Lung microvascular endothelial cell (primary cell): ENCODE results near the gene ESRRA. TPM values are rescaled to one million over a fixed set of nuclear protein-coding genes. Genes with fewer than 3 reads are reported as not detected.

ENCODE experiments used
- DNase-seq, 2 donors: peaks; one replicate each; pipeline versions ENCODE4 v3.0.0 to v3.0.0-alpha.2; 2010; ENCODE audit warnings: low read depth in 2 of 2
- total RNA-seq: library from RNA; depleted of rRNA; stranded (reverse); fragments of >200 nt; gene quantifications from 2 replicates; pipeline ENCODE4 v1.2.1, GENCODE V29; 2014

ESRRA gene
- total RNA-seq, 1 donor from 2014 or later: 53.6 TPM

DNA sequence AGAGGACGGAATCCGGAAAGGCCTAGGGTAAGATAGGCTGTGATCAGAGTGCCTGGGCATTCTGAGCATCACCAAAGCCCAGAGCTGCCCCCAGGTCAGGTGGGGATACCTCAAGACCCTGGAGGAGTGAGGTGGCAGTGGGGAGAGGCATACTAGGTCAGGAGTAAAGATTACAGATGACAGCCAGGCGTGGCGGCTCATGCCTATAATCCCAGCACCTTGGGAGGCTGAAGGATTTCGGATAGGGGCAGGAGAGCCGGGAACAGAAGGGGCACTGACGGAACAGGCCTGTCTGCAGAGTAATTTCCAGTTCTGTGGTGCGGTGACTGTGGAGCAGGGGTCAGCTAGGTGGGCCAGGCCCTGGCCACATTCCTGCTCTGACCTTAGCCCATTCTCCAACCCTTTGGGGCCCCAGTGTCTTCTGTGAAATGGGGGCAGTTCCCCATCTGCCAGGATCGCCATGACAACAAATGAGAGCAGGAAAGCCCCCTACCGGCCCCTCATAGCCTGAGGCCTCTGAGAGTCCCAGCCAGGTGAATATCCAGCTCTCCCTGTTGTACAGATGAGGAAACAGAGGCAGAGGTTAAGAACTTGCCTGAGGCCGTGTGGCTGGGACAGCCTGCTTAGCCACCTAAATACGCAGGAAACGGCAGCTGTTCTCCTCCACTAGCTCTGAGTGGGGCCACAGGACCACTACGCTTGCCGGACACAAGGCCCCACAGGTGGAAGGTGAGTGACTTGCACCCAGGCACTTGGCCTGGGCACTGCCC is 30.1 kb upstream of the ESRRA start:
- no peak for DNase-seq

DNA sequence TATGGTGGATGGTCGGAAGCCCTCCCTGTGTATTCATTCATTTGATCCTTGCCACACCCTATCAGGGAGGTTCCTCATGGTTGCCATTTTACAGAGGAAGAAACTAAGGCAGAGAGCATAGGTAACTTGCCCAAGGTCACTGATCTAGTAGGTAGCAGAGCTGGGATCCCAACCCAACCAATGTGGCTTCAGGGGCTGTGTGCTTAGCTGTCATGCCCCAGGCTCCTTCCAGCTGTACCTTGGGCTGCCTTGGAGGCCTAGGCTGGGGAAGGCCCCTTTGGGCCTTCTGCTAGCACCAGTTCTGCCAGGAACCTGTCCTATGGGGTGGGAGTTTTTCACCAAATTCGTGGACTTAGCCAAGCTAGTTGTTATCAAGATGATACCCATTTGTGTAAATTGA is 29.5 kb upstream of the ESRRA start:
- DNase-seq: no peak

DNA sequence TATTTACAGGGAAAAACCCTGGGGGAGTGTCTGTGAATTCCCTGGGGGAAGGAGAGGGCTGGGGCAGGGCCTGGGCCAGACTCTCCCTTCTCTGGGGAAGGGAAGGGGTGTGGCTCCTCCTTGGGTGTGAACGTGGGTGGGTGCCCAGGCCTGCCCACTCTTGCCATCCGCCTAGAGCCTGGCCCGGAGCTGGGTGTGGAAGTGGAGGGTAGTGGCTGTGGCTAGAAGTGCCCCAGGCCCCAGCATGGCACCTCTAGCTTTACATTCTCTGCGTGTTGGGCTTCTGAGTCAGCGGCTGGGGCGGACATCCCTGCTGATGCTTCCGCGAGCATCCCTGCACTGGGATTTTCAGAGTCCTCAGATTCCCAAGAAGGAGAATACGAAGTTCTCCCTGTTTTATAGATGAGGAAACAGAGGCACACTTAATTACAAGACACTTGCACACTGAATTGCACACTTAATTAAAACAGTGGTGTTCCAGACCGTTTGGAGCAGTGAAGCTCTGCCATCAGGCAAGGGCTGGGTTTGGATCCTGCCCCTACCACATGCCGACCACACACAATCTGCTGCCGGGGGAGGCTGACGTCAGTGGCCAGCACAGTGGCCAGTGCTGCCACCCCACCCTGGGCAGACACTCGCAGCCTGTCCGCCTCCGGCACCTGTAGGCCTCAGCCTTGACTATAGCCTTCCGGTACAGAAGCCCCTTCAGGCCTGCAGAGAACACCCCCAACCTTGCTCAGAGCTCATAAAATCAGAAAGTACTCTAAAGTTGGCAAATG is 28.5 kb upstream of the ESRRA start:
- no peak for DNase-seq

DNA sequence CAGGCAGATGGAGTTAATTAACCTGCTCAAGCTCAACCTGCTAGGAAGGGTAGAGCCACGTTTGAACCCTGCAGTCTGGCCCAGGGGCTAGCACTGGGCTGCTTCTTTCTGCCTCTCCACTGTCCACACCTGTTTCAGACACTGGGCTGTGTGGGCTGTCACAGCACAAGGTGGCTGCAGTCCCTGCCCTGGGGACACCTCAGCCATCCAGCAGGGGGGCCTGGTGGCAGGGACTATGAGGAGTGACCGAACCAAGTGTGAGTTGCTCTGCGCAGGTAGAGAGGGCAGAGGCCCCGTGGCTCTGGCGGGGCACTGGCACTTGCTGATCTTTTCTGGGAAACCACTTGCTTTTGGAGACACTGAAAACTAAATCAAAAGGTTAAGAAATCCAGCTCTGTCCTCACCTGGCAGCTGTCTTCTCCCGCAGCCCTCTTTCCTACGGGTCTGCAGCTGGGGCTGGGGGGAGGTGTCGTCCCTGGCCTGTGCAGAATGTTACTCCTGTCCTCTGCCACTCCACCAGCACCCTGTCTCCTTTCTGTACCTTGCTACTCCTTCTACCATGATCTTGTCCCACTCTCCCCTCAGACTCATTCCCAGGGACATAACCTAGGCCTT is 26.6 kb upstream of the ESRRA start:
- no peak for DNase-seq

DNA sequence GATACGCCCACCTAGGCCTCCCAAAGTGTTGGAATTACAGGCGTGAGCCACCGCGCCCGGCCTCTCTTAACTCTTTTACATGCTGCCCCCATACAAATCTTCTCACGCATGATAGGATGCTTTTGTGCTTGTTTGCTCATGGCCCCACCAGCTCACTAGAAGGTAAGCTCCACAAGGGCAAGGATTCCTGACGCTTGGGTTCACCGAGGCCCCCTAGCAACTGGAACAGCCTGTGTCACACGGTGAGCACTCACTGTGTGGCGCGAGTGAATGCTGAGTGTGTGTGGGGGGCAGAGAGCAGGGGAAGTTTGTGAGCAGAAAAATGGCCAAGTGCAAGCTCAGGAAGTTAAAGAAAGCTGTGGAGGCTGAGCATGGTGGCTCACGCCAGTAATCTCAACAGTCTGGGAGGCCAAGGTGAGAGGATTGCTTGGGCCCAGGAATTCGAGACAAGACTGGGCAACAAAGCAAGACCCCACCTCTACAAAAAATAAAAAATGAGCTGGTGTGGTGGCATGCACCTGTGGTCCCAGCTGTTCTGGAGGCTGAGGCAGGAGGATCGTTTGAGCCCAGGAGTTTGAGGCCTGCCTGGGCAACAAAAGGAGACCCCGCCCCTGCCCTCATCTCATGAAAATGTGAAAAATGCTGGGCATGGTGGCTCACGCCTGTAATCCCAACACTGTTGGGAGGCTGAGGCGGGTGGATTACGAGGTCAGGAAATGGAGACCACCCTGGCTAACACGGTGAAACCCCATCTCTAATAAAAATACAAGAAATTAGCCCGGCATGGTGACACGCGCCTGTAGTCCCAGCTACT is 23.2 kb upstream of the ESRRA start:
- no peak for DNase-seq

DNA sequence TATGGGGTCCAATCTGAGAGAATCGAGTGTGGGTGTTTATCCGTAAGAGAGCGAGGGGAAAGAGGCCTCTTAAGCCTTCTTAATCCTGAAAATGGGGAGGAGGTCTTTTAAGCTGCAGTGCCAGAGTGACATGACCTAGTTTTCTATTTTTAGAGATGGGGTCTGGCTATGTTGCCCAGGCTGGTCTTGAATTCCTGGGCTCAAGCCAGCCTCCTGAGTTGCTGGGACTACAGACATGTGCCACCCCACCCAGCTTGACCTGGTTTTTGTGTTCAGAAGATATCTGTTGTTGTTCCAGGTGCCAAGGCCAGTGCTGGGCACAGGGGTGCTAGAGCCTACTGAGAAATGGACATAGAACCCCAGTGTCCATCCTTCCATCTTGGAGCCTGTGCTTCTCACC is 22.2 kb upstream of the ESRRA start:
- no peak for DNase-seq

DNA sequence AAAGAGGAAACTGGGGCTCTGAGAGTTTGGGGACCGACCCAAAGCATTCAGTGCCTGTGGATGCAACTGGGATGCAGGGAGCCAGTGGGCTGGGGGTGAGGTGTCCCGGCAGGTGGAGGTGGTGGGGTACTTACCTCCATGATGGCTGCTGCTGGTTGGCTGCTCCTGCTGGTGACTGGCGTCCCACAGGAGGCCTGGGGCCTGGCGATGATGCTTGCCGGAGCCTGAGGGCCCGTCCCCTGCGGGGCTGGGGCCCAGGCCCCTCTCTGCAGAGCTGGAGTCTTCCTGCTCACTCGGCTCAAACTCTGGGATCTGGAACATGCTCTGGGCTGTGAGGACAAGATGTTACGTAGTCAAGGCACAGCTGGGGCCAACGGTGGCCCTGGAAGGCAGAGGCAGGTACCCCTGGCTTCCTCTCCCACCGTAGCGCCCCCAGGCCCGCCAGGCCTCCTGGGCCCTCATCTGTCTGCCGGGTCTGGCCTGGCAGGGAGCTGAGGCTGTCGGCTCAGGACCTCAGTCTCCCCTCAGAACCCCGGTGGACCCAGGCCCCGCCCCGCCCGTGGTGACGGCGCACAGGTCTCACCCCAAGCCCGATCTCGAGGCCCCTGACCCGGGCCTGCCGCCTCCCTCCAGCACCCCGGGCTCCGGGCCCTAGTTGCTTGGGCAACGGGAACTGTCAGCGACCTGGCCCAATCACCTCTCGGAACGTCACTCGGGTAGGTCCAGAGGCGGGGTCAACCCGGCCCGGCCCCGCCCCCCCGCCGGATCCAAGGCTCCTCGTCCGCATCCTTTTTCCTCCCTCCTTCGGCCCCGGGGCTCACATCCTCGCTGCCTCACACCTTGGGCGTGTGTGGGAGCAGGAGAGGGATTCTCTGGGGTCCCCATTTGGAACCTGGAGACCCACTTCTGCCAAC is 21.0 kb upstream of the ESRRA start, which contains the start of gene BAD:
TSS of gene BAD (minus strand) at position 618 of the 914 bp plus-strand sequence. CDS start at position 321, 297 bp downstream.
- DNase-seq: peak; percentile 91

DNA sequence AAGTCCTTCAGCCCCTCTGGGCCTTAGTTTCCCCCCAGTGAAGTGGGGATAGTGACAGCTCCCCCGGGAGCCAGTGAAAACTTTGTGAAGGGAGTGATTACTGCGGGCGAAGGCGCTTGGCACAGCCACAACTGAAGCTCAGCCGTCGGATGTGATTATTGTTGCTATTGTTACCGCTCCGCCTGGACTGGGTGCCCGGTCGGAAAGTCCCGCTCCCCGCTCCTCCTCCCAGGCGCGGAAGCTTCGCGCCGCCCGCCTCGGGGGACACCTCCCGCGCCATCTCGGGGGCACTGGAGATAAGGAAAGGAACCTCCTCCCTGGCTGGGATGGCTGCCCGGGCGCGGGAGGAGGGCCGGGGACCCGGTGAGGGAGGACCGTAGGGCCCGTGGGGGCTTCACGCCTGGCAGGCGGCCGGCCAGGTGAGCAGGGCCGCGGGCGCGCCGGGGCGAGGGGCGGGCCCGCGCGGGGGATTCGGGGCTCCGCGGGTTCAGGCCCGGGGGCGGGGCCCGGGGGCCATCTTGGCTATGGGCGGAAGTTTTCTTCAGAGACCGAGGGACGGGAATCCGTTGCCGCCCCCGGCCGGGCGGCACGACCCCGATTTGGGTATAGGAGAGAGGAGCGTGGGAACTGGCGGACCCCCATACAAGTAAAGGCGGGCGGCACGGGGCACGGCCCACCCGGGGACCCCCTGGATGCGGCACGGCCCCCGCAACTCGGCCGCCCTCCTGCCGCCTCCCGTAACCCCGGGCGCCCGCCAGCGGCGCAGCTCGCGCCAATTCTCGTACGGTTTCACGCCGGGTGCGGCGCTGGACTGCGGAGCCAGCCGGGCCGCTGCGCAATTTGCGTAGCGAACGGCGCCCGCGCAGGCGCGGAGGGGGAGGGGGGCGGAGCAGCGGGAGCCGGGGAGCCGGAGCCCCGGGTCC is 20.1 kb upstream of the ESRRA start, which contains the start of gene GPR137:
TSS of gene GPR137 (plus strand) at position 887 of the 923 bp plus-strand sequence. CDS start 677 bp downstream, outside the sequence.
- peak; percentile 79 to 81 for DNase-seq

DNA sequence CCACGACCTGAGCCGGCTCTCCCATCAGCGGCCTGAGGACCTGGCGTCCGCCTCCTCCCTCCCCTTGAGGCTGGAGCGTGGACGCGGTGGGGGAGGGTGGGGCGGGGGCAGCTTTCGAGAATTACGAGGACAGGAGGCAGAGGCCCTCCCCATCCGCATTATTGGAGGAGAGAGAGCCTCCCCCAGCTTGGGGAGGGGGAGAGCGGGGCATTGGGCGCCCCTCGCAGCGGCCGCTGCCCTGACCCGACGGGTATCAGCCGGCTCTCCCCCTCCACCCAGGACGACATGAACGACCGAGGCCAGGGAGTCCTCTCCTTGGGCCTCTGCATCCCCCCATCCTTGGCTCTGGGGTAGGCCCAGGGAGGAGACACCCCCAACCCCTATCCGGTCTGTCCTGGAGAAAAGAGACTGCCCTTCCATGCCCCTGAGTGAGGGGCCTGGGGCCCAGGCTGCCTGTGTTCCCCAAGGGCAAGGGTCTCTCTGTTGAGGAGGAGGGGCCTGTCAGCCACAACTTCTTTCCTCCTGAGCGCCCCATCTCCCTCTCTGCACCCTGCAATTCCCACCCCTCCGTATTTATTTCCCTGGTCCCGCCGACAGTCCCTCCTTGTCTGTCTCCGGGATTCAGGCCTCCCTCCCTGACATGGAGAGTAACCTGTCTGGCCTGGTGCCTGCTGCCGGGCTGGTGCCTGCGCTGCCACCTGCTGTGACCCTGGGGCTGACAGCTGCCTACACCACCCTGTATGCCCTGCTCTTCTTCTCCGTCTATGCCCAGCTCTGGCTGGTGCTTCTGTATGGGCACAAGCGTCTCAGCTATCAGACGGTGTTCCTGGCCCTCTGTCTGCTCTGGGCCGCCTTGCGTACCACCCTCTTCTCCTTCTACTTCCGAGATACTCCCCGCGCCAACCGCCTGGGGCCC is 19.2 kb upstream of the ESRRA start:
- peak in 1 of 2 donors; percentile 31 for DNase-seq

DNA sequence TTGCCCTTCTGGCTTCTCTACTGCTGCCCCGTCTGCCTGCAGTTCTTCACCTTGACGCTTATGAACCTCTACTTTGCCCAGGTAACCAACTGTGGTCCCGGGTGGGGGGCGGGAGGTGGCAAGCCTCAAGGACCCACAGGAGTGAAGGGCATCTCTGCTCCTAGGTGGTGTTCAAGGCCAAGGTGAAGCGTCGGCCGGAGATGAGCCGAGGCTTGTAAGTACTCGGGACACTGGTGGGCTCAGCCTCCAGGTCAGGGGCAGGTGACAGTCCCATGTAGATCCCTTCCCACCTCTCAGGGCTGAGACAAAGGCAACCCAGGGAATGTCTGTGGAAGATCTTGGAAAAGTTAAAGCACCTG is 18.5 kb upstream of the ESRRA start:
- DNase-seq: no peak

DNA sequence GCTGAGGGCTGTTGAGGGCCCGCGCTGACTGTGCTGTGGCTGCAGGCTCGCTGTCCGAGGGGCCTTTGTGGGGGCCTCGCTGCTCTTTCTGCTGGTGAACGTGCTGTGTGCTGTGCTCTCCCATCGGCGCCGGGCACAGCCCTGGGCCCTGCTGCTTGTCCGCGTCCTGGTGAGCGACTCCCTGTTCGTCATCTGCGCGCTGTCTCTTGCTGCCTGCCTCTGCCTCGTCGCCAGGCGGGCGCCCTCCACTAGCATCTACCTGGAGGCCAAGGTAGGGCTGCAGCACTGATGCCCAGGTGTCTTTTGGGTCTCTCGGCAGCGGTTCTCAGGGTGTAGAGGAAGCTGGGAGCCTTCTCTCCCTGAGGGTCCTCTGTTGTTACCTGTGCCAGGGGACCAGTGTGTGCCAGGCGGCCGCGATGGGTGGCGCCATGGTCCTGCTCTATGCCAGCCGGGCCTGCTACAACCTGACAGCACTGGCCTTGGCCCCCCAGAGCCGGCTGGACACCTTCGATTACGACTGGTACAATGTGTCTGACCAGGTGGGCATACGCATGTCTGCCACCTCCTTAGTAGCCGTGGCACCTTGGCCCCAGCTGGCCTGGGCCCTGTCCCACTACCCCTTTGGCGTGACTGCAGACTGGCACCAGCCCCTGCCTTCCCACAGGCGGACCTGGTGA is 17.5 kb upstream of the ESRRA start:
- no peak for DNase-seq

DNA sequence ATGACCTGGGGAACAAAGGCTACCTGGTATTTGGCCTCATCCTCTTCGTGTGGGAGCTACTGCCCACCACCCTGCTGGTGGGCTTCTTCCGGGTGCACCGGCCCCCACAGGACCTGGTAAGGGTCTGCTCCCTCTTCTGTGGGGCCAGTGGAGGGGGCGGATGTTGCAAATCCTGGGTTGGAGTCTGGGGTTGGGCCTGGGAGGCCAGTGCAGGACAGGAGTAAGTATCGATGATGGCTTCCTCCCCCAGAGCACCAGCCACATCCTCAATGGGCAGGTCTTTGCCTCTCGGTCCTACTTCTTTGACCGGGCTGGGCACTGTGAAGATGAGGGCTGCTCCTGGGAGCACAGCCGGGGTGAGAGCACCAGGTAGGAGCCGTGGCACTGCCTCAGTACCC is 17.0 kb upstream of the ESRRA start:
- no peak for DNase-seq

DNA sequence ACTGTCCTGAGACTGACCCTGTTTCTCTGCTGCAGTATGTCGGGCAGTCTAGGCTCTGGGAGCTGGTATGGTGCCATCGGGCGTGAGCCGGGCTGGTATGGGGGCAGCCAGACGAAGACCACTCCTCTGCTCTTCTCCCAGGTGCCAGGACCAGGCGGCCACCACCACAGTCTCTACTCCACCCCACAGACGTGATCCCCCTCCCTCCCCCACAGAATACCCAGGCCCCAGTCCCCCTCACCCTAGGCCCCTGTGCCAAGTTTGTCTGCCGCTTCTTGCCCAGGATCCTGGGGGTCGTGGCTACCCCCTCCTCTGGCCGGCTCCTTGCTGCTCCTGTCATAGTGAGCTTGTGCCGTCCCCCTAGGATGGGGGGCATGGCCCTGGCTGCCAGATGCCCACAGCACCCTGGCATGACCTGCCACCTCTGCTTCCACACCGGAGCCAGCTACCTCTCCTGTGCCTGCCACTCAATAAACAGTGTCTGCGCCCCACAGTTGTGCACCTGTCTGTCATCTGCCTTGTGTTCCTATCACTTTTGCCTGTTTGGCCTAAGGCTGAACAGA is 16.2 kb upstream of the ESRRA start:
- no peak for DNase-seq

DNA sequence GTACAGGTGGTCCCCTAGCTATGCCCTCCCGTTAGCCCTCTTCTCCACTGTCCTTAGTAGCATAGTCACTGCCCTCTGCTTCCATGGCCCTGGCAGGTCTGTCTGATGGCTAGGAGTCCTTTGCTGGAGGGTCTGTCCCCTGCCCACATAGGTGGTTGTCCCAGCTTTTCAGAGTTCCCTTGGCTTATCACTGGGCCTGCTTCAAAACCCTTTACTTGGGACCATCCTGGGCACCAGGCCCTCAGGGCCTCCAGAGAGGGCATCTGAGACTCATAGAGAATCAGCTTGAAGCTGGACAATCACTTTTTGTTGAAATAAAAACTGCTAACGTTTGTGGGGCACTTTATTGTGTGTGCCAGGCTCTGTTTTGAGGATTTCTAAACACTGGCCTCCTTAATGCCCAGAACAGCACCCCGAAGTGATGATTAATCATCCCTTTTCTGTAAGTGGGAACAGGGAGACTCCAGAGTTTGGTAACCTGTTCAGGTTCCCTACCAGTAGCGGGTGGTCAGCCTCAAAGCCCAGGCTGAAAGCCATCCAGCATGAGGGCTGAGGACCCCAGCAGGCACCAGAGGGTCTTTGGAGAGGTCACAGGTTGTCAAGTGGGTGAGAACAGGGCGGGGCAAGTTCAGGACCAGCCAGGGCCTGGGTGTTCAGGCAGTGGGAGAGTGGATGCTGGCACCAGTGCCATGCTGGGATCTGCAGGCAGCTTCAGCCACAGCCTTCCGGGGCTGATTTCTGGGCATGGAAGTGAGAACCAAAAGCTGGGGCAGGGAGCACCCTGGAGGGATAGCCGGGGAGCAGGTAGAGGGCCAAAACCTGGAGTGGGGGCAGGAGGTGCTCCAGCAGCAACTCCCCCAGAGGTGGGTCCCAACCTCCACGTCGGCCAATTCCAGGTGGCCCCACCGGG is 14.7 kb upstream of the ESRRA start:
- DNase-seq: no peak

DNA sequence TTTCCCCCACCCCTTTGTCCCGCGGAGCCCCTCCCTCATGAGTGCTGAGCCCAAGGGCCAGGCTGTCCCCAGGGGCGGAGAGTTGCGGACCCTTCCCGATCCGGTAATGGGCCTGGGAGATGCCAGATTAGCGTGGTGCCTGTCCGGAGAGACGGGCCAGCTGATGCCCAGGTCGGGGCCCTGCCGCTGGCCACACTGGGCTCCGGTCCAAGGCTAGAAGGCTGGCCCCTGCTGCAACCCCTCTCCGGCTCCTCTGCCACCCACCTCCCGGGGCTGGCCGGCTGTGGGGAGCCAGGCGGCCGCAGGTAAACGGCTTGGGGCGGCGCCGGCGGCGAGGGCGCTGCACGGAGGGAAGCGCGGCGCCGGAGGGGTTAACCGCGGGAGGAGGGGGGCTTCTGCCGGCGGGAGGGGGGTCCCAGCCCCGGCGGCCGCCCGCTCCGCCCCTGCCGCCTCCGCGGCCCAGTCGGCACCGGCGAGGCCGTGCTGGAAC is 14.0 kb upstream of the ESRRA start, which contains the start of gene KCNK4:
TSS of gene KCNK4 (plus strand) at position 41 of the 490 bp plus-strand sequence. CDS start 1,717 bp downstream, outside the sequence.
- no peak for DNase-seq
